ENCODE measurements around the gene KCNH2. TPM values are rescaled to one million over a fixed set of nuclear protein-coding genes. Genes with fewer than 3 reads are reported as not detected.

Gene KCNH2
- total and polyA plus RNA-seq, 2 experiments from 2014 or later = 2.6 to 14.7 TPM

DNA sequence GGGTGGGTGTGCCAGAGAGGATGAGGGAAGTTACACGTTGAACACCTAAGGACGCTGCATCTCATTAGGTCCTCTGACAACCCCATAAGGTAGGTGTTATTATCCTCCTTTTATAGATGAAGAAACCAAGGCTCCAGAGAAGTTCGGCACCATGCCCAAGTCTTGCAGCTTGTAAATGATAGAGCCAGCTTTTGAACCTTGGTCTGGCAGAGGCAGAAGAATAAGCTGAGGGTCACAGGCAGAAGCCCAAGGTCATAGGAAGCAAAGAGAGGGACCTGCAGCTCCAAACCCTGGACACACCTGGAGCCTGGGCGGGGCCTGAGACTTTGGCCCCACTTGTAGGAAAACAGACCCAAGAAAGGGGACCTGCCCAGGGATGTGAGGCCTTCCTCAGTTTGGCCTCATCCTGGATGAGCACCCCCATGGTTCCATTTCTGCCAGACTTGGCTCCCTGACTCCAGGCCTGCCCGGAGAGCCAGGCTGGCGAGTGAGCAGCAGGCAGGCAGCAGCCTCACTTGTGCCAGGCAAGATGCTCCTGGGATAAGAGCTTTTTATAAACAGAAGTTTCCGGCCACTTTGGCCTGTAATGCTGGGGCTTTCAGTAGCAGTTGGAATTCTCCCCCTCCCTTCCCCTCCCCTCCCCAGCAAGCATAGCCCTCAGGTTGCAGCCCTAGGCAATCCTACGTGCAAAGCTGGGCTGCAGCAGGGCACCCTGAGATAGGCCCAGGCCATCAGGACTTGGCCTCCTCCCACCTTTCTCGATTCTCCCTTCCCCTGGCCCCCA is 2.4 kb downstream of the KCNH2 start:
- TF ChIP-seq ZNF462 (CRISPR knock-in tag; IDR thresholded peaks at IDR 0.05) = no peak
- H4K20me1 ChIP-seq (replicated peaks; ENCODE audit: insufficient read depth) = no peaks in the 10 kb centered on the region
- peak overlapping the region; percentile 82 for H3K4me3 ChIP-seq
- peaks cover 3% of the 10 kb centered on the region; the same call in 2 of the 3 replicates for H3K9me3 Mint-ChIP-seq
- H3K79me2 ChIP-seq (replicated peaks; ENCODE audit: insufficient read depth) = no peaks in the 10 kb centered on the region
- 0 out of 2 replicates have a peak overlapping the region, but pooled peaks have one; percentile 56 for H2AFZ ChIP-seq
- peak overlapping the region; percentile 90 for H3K4me2 ChIP-seq
- DNase-seq (ENCODE audit: low spot score) (no peak), ATAC-seq (no peak)
- peaks cover 59% of the 10 kb centered on the region for H3K4me1 Mint-ChIP-seq
- H3K27ac ChIP-seq (ENCODE audit: low read depth) = no peak overlapping the region
- no peaks in the 10 kb centered on the region; the same call in 2 of the 3 replicates for H3K36me3 Mint-ChIP-seq (ENCODE audit: low read depth)
- peaks cover 48% of the 10 kb centered on the region for H3K4me1 ChIP-seq (ENCODE audit: insufficient read depth)
- peaks cover 40% of the 10 kb centered on the region for H3K27me3 Mint-ChIP-seq (ENCODE audit: insufficient read depth, low read depth, poor library complexity)
- peaks cover 43% of the 10 kb centered on the region for H3K27me3 ChIP-seq (ENCODE audit: insufficient read depth)
- peak overlapping the region; percentile 89 for H3K4me3 Mint-ChIP-seq
- H3F3A ChIP-seq (replicated peaks; ENCODE audit: low read depth) = no peaks in the 10 kb centered on the region
- no peaks in the 10 kb centered on the region for H3K36me3 ChIP-seq (ENCODE audit: insufficient read depth)
- no peaks in the 10 kb centered on the region for H3K9me2 ChIP-seq (ENCODE audit: insufficient read depth)
- H3K27ac Mint-ChIP-seq = no peak overlapping the region

DNA sequence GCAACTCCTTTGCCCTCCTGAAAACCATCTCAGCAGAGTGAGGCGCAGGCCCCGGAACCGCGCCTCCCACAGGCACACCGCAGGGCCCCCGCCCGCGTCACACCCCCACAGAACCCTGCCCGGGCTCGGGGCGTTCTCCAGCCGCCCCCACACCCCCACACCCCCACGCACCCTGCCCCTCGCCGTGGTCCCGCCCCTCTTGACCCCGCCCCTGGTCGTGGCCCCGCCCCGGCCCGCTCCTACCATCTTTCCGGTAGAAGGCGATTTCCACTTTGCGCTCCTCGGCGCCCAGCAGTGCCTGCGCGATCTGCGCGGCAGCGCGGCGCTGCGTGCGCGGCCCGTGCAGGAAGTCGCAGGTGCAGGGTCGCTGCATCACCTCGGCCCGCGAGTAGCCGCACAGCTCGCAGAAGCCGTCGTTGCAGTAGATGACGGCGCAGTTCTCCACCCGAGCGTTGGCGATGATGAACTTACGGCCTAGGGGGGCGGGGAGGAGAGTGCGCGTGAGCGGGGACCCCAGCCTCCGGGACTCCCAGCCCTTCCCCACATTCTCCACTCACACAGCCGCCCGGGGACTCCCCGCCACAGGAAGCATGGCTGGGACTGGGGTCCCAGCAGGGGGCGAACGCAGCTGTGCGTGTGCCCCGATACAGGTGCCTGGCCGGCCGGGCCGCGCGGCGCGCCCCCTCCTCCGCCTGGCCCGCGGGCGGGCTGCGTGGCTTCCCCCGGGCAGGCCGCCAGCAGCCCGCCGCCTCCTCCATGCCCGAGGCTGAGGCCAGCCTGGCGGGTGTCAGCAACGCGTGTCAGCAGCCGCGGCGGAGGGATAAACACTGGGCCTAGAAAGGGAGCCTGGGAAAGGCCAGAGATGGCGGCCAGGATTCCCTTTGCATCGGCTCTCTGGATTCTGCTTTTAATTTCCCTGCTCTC is 3.4 kb downstream of the KCNH2 start:
- peaks cover 58% of the 10 kb centered on the region for H3K4me1 Mint-ChIP-seq
- no peaks in the 10 kb centered on the region for H3F3A ChIP-seq (replicated peaks; ENCODE audit: low read depth)

More for the DNA sequence above, 3.4 kb downstream of the KCNH2 start:
- Mint-ChIP-seq H3K27ac (no peak overlapping the region), H3K9me3 (peaks cover 3% of the 10 kb centered on the region; the same call in 2 of the 3 replicates), H3K4me3 (peak overlapping the region; percentile 83), H3K36me3 (ENCODE audit: low read depth) (no peaks in the 10 kb centered on the region; the same call in 2 of the 3 replicates), H3K27me3 (ENCODE audit: insufficient read depth, low read depth, poor library complexity) (peaks cover 40% of the 10 kb centered on the region)
- H3K4me2 ChIP-seq = peak overlapping the region; percentile 90
- no peak for TF ChIP-seq NANOG (IDR thresholded peaks at IDR 0.05; ENCODE audit: borderline replicate concordance)
- 0 out of 2 replicates have a peak, but pooled peaks have one; percentile 10 for TF ChIP-seq CREB1 (CRISPR knock-in tag; IDR thresholded peaks at IDR 0.05; ENCODE audit: low read depth)
- TF ChIP-seq, protein P1, sequence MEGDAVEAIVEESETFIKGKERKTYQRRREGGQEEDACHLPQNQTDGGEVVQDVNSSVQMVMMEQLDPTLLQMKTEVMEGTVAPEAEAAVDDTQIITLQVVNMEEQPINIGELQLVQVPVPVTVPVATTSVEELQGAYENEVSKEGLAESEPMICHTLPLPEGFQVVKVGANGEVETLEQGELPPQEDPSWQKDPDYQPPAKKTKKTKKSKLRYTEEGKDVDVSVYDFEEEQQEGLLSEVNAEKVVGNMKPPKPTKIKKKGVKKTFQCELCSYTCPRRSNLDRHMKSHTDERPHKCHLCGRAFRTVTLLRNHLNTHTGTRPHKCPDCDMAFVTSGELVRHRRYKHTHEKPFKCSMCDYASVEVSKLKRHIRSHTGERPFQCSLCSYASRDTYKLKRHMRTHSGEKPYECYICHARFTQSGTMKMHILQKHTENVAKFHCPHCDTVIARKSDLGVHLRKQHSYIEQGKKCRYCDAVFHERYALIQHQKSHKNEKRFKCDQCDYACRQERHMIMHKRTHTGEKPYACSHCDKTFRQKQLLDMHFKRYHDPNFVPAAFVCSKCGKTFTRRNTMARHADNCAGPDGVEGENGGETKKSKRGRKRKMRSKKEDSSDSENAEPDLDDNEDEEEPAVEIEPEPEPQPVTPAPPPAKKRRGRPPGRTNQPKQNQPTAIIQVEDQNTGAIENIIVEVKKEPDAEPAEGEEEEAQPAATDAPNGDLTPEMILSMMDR (conservative IDR thresholded peaks at IDR 0.05; ENCODE audit: low read depth in 2 of 2) = peak; percentile 14 to 46; a peak in 2 of 4 replicates
- peak; percentile 79 for TF ChIP-seq POLR2AphosphoS5 (IDR thresholded peaks at IDR 0.05; ENCODE audit: low read depth)
- H3K36me3 ChIP-seq (ENCODE audit: insufficient read depth) = no peaks in the 10 kb centered on the region
- H3K79me2 ChIP-seq (replicated peaks; ENCODE audit: insufficient read depth) = no peaks in the 10 kb centered on the region
- no peaks in the 10 kb centered on the region for H3K9me2 ChIP-seq (ENCODE audit: insufficient read depth)
- no peak overlapping the region for H3K27ac ChIP-seq (ENCODE audit: low read depth)
- H2AFZ ChIP-seq = peak overlapping the region; percentile 78
- no peaks in the 10 kb centered on the region for H4K20me1 ChIP-seq (replicated peaks; ENCODE audit: insufficient read depth)
- ATAC-seq (peak; percentile 5), DNase-seq (ENCODE audit: low spot score) (peak; percentile 54)
- H3K4me1 ChIP-seq (ENCODE audit: insufficient read depth) = peaks cover 38% of the 10 kb centered on the region
- H3K27me3 ChIP-seq (ENCODE audit: insufficient read depth) = peaks cover 34% of the 10 kb centered on the region
- H3K4me3 ChIP-seq = peak overlapping the region; percentile 82

All from GM23338 (cell line).